B cell (primary cell): ENCODE results near the gene RAB26. TPM values are rescaled to one million over a fixed set of nuclear protein-coding genes. Genes with fewer than 3 reads are reported as not detected.
A peak's percentile ranks its signal among the peaks of the same experiment; 100 is the strongest.

ENCODE experiments used
- ATAC-seq: fragments of 200-7000 bp; cut with Tn5 transposase; one replicate; pipeline ENCODE4 v1.10.0; 2021; ENCODE audit warnings: low read depth, mild to moderate bottlenecking, moderate number of reproducible peaks, moderate library complexity
- CTCF ChIA-PET: fragments of 350-600 bp; sonication (Branson Sonifier 250); formaldehyde crosslinking; loops from one replicate; lab custom pipeline; 2021; ENCODE audit warnings: antibody characterized with exemption, inconsistent platforms; lab: Charles Lee
- POLR2A ChIA-PET: fragments of 350-600 bp; sonication (Branson Sonifier 250); formaldehyde crosslinking; loops from one replicate; lab custom pipeline; 2021; ENCODE audit warnings: antibody characterized with exemption; lab: Charles Lee
- DNase-seq: peaks from one replicate; pipeline ENCODE4 v3.0.0; 2013
- H2AFZ ChIP-seq: 2 replicates; pipeline ENCODE4 v1.6.1; 2012; ENCODE audit warnings: mild to moderate bottlenecking, low read depth, low read length; ENCODE audit not compliant: insufficient read depth, poor library complexity, severe bottlenecking
- H3K27ac ChIP-seq, 2 donors: 1 replicate in 1 of 2; 2 replicates in 1 of 2; pipeline ENCODE4 v1.5.1; 2012 to 2013; ENCODE audit warnings: low read length in 2 of 2, mild to moderate bottlenecking in 2 of 2, moderate library complexity in 1 of 2
- H3K27me3 ChIP-seq, 4 experiments: fragments of 200-600 bp in 1 of 4; sonication (generic) in 1 of 4; replicated peaks in 1 of 4; 1 replicate in 2 of 4; 2 replicates in 2 of 4; pipeline versions ENCODE4 v1.6.1 to v1.7.0; 2013 to 2016; ENCODE audit warnings: low read length in 3 of 4, mild to moderate bottlenecking in 2 of 4, mixed read lengths in 1 of 4, moderate library complexity in 1 of 4; ENCODE audit not compliant: insufficient read depth in 4 of 4, control insufficient read depth in 3 of 4; ENCODE audit errors: control extremely low read depth in 1 of 4
- H3K36me3 ChIP-seq, 2 experiments: replicated peaks in 1 of 2; 1 replicate in 1 of 2; 2 replicates in 1 of 2; pipeline versions ENCODE4 v1.6.1 to v1.7.1; 2013; ENCODE audit warnings: low read length in 1 of 2; ENCODE audit not compliant: insufficient read depth in 2 of 2, control insufficient read depth in 1 of 2; ENCODE audit errors: control extremely low read depth in 1 of 2, extremely low read depth in 1 of 2
- H3K4me1 ChIP-seq, 2 donors: fragments of 200-600 bp in 1 of 2; sonication (generic) in 1 of 2; 1 replicate in 1 of 2; 2 replicates in 1 of 2; pipeline versions ENCODE4 v1.5.1 to v1.6.1; 2013 to 2017; ENCODE audit warnings: low read length in 2 of 2; ENCODE audit not compliant: control insufficient read depth in 2 of 2, insufficient read depth in 2 of 2
- H3K4me2 ChIP-seq: replicated peaks from 2 replicates; pipeline ENCODE3; 2012; ENCODE audit warnings: mild to moderate bottlenecking, low read depth, low read length; ENCODE audit not compliant: poor library complexity, severe bottlenecking
- H3K4me3 ChIP-seq, 5 experiments: fragments of 200-600 bp in 1 of 5; sonication (generic) in 1 of 5; 1 replicate in 3 of 5; 2 replicates in 2 of 5; pipeline versions ENCODE4 v1.5.1 to v1.7.0; 2011 to 2016; ENCODE audit warnings: low read length in 4 of 5, mild to moderate bottlenecking in 4 of 5, low read depth in 2 of 5, control low read depth in 1 of 5, moderate library complexity in 1 of 5; ENCODE audit not compliant: insufficient read depth in 1 of 5; ENCODE audit errors: control extremely low read depth in 1 of 5, extremely low read depth in 1 of 5
- H3K79me2 ChIP-seq: fragments of 200-600 bp; sonication (generic); one replicate; pipeline ENCODE4 v1.6.0; 2016; ENCODE audit warnings: low read length; ENCODE audit not compliant: control insufficient read depth, insufficient read depth
- H3K9ac ChIP-seq: fragments of 200-600 bp; sonication (generic); 2 replicates; pipeline ENCODE4 v1.6.1; 2017; ENCODE audit warnings: mild to moderate bottlenecking, low read length, moderate library complexity
- H3K9me3 ChIP-seq, 3 donors: one replicate each; pipeline versions ENCODE4 v1.6.1 to v1.7.1; 2013; ENCODE audit warnings: low read length in 2 of 3; ENCODE audit not compliant: control insufficient read depth in 2 of 3, insufficient read depth in 1 of 3; ENCODE audit errors: control extremely low read depth in 1 of 3
- H4K20me1 ChIP-seq: 2 replicates; pipeline ENCODE4 v1.6.0; 2012; ENCODE audit warnings: mild to moderate bottlenecking, low read length; ENCODE audit not compliant: insufficient read depth, control insufficient read depth, poor library complexity, severe bottlenecking
- H3K27ac Mint-ChIP-seq: one replicate; pipeline ENCODE4 v1.8.0; 2021; ENCODE audit warnings: mixed read lengths
- H3K27me3 Mint-ChIP-seq: one replicate; pipeline ENCODE4 v1.8.0; 2021; ENCODE audit warnings: mixed read lengths
- H3K4me1 Mint-ChIP-seq: one replicate; pipeline ENCODE4 v1.8.0; 2021; ENCODE audit warnings: mixed read lengths
- H3K4me3 Mint-ChIP-seq: one replicate; pipeline ENCODE4 v1.8.0; 2021; ENCODE audit warnings: mixed read lengths
- H3K9me3 Mint-ChIP-seq: one replicate; pipeline ENCODE4 v1.8.0; 2022; ENCODE audit warnings: mixed read lengths; ENCODE audit not compliant: insufficient read depth
- CTCF ChIP-seq: fragments of 200-600 bp; IDR thresholded peaks from one replicate; pipeline ENCODE4 v1.8.0; 2022; ENCODE audit warnings: antibody characterized with exemption, mild to moderate bottlenecking
- EZH2 ChIP-seq: IDR thresholded peaks from 2 replicates; pipeline ENCODE4 v1.6.1; 2012; ENCODE audit warnings: borderline replicate concordance, low read depth, mild to moderate bottlenecking, moderate library complexity, low read length; ENCODE audit not compliant: insufficient read depth, poor library complexity, severe bottlenecking
- WGBS: methylation state at CpG from one replicate; pipeline ENCODE4 v1.1.5; 2013; ENCODE audit warnings: missing lambda C conversion rate; ENCODE audit not compliant: insufficient coverage; 5-methylcytosine and 5-hydroxymethylcytosine counted together
- intact Hi-C: fragments of 100-400 bp; cut with micrococcal nuclease; formaldehyde crosslinking; loops from one replicate; pipeline ENCODE4 v1.10.0; 2022
- polyA plus RNA-seq: library from polyadenylated mRNA; depleted of rRNA; stranded (reverse); fragments of >200 nt; gene quantifications from 2 replicates; pipeline ENCODE4 v1.2.3, GENCODE V29; 2012
- total RNA-seq, 2 donors: library from RNA; stranded (reverse); fragments of 120-200 nt in 1 of 2; gene quantifications; 1 replicate in 1 of 2; 2 replicates in 1 of 2; pipeline versions ENCODE4 v1.2.3 to v1.2.4, GENCODE V29; 2013 to 2022

The RAB26 gene
- total and polyA plus RNA-seq, 2 donors (not counting 1 experiment from before 2014, with no cell fraction given) = 0.62 to 1.2 TPM

- Histone ChIP-seq H3K4me3 (peak overlapping the region in 3 of 5 experiments; percentile 15 to 44 (median 28)), H2AFZ (peak overlapping the region; percentile 22), H3K9ac (peak overlapping the region; percentile 47), H3K27ac (no peak overlapping the region), H3K79me2 (no peaks in the 10 kb centered on the region), H3K36me3 (no peaks in the 10 kb centered on the region), H3K27me3 (peaks cover 0 to 50% (median 20%) of the 10 kb centered on the region in 4 experiments), H3K4me1 (peaks cover 12 to 22% of the 10 kb centered on the region in 2 donors), H3K9me3 (peaks cover 0 to 6% (median 0%) of the 10 kb centered on the region in 3 donors), H3K4me2 (peak overlapping the region; percentile 83), H4K20me1 (no peaks in the 10 kb centered on the region)
- no peak overlapping the region for H3K27ac Mint-ChIP-seq
- peak; percentile 44 for DNase-seq
- peak overlapping the region; percentile 49 for H3K4me3 Mint-ChIP-seq
- peak; percentile 28 for TF ChIP-seq EZH2
- no peak for TF ChIP-seq CTCF
- CTCF ChIA-PET = interaction anchor here (0.6 to 4.7 kb wide), 25 partner anchors 9 to 324 kb away, joined by 3 to 71 read pairs (median 4); partner anchors contain the start of genes AMDHD2, ATP6V0C, BRICD5 and CCNF
- H3K9me3 Mint-ChIP-seq = no peaks in the 10 kb centered on the region
- peaks cover 10% of the 10 kb centered on the region for H3K4me1 Mint-ChIP-seq
- POLR2A ChIA-PET = interaction anchor here (0.5 to 1.0 kb wide), 2 partner anchors 9 to 293 kb away, joined by 3 to 4 read pairs; partner anchors contain the start of gene MLST8
- ATAC-seq = peak; percentile 34
- WGBS = 2% methylated on average over 42 of the region's 49 CpGs
- intact Hi-C loops = loop anchor here (1.0 to 10.0 kb wide), 4 partner anchors 56 to 409 kb away; partner anchors contain the start of genes ABCA3 and ECI1
- H3K27me3 Mint-ChIP-seq = peaks cover 32% of the 10 kb centered on the region
These were observed 47.1 kb downstream of the RAB26 start for GRCh38 chr16:2195322-2196161.
